ENCODE results near the gene SLC4A8. TPM values are rescaled to one million over a fixed set of nuclear protein-coding genes. Genes with fewer than 3 reads are reported as not detected.

The SLC4A8 gene
- total RNA-seq, 1 experiment from 2014 or later = 62.7 TPM

DNA sequence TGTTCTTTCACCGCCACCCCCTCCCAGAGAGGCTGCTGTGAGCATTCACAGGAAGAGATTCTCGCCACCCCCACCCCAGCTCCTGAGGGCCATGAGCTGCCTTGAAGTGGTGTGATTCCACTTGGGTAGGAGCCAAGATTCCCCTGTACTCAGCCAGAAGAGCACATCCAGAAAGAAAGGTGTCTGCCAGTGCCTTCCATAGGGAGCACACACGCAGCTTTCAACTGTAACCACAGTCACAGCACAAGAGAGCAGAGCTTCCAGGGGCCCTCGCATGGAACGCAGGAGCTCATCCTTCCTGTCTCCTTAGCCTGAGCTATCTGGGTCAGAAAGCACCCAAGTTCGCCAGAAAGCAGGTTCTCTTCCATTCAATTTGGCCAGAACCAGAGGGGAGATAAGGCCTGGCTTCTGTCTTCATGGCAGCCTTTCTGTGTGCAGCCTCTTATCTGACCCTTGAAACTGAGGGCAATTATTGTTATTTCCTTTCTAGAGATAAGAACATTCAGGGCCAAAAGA, 99.8 kb downstream of the SLC4A8 start:
- Histone ChIP-seq H3K27me3 (replicated peaks; ENCODE audit: control insufficient read depth, insufficient read depth, low read length) (no peaks in the 10 kb centered on the region), H3K4me3 (ENCODE audit: low read depth, low read length) (no peak overlapping the region), H3K4me1 (peaks cover 79% of the 10 kb centered on the region), H3K36me3 (ENCODE audit: control insufficient read depth, insufficient read depth, low read length) (no peaks in the 10 kb centered on the region), H3K9me3 (no peaks in the 10 kb centered on the region)
- Mint-ChIP-seq H3K4me1 (ENCODE audit: low read depth, unreplicated experiment) (peaks cover 51% of the 10 kb centered on the region), H3K27me3 (ENCODE audit: insufficient read depth, unreplicated experiment) (no peaks in the 10 kb centered on the region), H3K36me3 (ENCODE audit: insufficient read depth, unreplicated experiment) (peaks cover under 1% of the 10 kb centered on the region), H3K9me3 (ENCODE audit: unreplicated experiment) (no peaks in the 10 kb centered on the region), H3K27ac (ENCODE audit: unreplicated experiment) (peak overlapping the region; percentile 63), H3K4me3 (ENCODE audit: unreplicated experiment) (peak overlapping the region; percentile 19)
- ChIA-PET POLR2A (no interaction called here), CTCF (interaction anchor here (1.0 kb wide), 1 partner anchor 100 kb away, joined by 5 read pairs; the partner anchor contains the start of gene SLC4A8)
- intact Hi-C loops (cut with micrococcal nuclease; ENCODE audit: unreplicated experiment) = no loop called here
- DNase-seq = peak; percentile 35 to 58
- BruUV-seq (replicated peaks) = no TSS peak
- TF ChIP-seq, protein P1, sequence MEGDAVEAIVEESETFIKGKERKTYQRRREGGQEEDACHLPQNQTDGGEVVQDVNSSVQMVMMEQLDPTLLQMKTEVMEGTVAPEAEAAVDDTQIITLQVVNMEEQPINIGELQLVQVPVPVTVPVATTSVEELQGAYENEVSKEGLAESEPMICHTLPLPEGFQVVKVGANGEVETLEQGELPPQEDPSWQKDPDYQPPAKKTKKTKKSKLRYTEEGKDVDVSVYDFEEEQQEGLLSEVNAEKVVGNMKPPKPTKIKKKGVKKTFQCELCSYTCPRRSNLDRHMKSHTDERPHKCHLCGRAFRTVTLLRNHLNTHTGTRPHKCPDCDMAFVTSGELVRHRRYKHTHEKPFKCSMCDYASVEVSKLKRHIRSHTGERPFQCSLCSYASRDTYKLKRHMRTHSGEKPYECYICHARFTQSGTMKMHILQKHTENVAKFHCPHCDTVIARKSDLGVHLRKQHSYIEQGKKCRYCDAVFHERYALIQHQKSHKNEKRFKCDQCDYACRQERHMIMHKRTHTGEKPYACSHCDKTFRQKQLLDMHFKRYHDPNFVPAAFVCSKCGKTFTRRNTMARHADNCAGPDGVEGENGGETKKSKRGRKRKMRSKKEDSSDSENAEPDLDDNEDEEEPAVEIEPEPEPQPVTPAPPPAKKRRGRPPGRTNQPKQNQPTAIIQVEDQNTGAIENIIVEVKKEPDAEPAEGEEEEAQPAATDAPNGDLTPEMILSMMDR (IDR thresholded peaks at IDR 0.05; ENCODE audit: insufficient read depth in 1 of 2, low read depth in 1 of 2, low read length in 1 of 2, severe bottlenecking in 1 of 2, unreplicated experiment in 1 of 2) = no peak

DNA sequence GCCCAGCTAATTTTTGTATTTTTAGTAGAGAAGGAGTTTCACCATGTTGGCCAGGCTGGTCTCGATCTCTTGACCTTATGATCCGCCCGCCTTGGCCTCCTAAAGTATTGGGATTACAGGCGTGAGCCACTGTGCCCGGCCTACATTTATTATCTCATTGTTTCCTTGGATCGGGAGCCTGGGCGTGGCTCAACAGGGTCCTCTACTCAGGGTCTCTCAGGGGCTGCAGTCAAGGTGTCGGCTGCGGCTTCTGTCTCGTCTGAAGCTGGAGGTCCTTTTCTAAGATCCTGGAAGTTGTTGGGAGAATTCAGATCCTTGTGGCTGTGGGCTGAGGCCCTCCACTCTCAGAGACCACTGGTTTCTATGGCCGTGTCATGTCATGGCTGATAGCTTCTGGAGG, 100.9 kb downstream of the SLC4A8 start:
- peak overlapping the region; percentile 59 for H3K27ac Mint-ChIP-seq (ENCODE audit: unreplicated experiment)
- intact Hi-C loops (cut with micrococcal nuclease; ENCODE audit: unreplicated experiment) = no loop called here
- no peak overlapping the region for H3K4me3 ChIP-seq (ENCODE audit: low read depth, low read length)
- no peaks in the 10 kb centered on the region for H3K9me3 Mint-ChIP-seq (ENCODE audit: unreplicated experiment)
- H3K27me3 ChIP-seq (replicated peaks; ENCODE audit: control insufficient read depth, insufficient read depth, low read length) = no peaks in the 10 kb centered on the region
- peaks cover 6% of the 10 kb centered on the region for H3K36me3 Mint-ChIP-seq (ENCODE audit: insufficient read depth, unreplicated experiment)
- no peaks in the 10 kb centered on the region for H3K36me3 ChIP-seq (ENCODE audit: control insufficient read depth, insufficient read depth, low read length)
- peaks cover 60% of the 10 kb centered on the region for H3K4me1 Mint-ChIP-seq (ENCODE audit: low read depth, unreplicated experiment)
- DNase-seq = no peak
- H3K9me3 ChIP-seq = no peaks in the 10 kb centered on the region
- peaks cover 88% of the 10 kb centered on the region for H3K4me1 ChIP-seq
- ChIA-PET CTCF (no interaction called here), POLR2A (no interaction called here)
- BruUV-seq (replicated peaks) = no TSS peak
- TF ChIP-seq, protein P1 (IDR thresholded peaks at IDR 0.05; ENCODE audit: insufficient read depth in 1 of 2, low read depth in 1 of 2, low read length in 1 of 2, severe bottlenecking in 1 of 2, unreplicated experiment in 1 of 2) = no peak
- H3K27me3 Mint-ChIP-seq (ENCODE audit: insufficient read depth, unreplicated experiment) = no peaks in the 10 kb centered on the region
- no peak overlapping the region for H3K4me3 Mint-ChIP-seq (ENCODE audit: unreplicated experiment)

DNA sequence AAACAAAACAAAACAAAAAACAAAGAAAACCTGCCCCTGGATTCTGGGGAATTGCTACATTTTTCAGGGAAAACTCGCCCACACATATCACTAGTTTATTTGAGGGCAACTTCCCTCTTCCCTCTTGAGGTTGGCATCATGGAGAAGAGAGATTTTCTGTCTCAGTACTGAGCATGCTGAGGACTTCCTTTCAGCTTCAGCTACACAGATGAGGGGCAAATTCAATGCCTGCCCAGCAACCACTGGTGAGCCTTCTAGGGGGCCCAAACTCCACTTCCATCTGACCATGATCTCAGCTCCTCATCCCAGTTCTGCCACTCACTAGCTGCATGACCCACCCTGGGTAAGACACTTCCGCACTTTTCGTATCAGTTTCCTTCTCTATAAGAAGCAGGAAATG, 103.3 kb downstream of the SLC4A8 start:
- intact Hi-C loops (cut with micrococcal nuclease; ENCODE audit: unreplicated experiment) = loop anchor here (2.0 kb wide), 2 partner anchors 63 to 67 kb away; partner anchors contain the start of gene SCN8A
- no peaks in the 10 kb centered on the region for H3K36me3 ChIP-seq (ENCODE audit: control insufficient read depth, insufficient read depth, low read length)
- no peaks in the 10 kb centered on the region for H3K27me3 ChIP-seq (replicated peaks; ENCODE audit: control insufficient read depth, insufficient read depth, low read length)
- Mint-ChIP-seq H3K9me3 (ENCODE audit: unreplicated experiment) (no peaks in the 10 kb centered on the region), H3K27ac (ENCODE audit: unreplicated experiment) (peak overlapping the region; percentile 82), H3K4me3 (ENCODE audit: unreplicated experiment) (no peak overlapping the region), H3K27me3 (ENCODE audit: insufficient read depth, unreplicated experiment) (no peaks in the 10 kb centered on the region), H3K4me1 (ENCODE audit: low read depth, unreplicated experiment) (peaks cover 71% of the 10 kb centered on the region), H3K36me3 (ENCODE audit: insufficient read depth, unreplicated experiment) (peaks cover 6% of the 10 kb centered on the region)
- ChIA-PET POLR2A (no interaction called here), CTCF (interaction anchor here (1.2 to 2.4 kb wide), 3 partner anchors 104 to 286 kb away, joined by 3 to 16 read pairs (median 15); partner anchors contain the start of gene SLC4A8)
- H3K4me3 ChIP-seq (ENCODE audit: low read depth, low read length) = no peak overlapping the region
- peaks cover 89% of the 10 kb centered on the region for H3K4me1 ChIP-seq
- no peak for DNase-seq
- no peaks in the 10 kb centered on the region for H3K9me3 ChIP-seq
- BruUV-seq (replicated peaks) = no TSS peak
- TF ChIP-seq, protein P1 (IDR thresholded peaks at IDR 0.05; ENCODE audit: insufficient read depth in 1 of 2, low read depth in 1 of 2, low read length in 1 of 2, severe bottlenecking in 1 of 2, unreplicated experiment in 1 of 2) = no peak
